Neural cell (in vitro differentiated cells): Measurements from ENCODE around the gene RASSF4. TPM values are rescaled to one million over a fixed set of nuclear protein-coding genes. Genes with fewer than 3 reads are reported as not detected.

Source experiments
- H2AFZ ChIP-seq: fragments of 200-600, 300-800 bp; sonication (generic), shearing (Covaris generic); 2 replicates; pipeline ENCODE4 v1.6.0; 2014; ENCODE audit warnings: low read depth, mild to moderate bottlenecking, antibody characterized with exemption, low read length, moderate library complexity
- H3F3A ChIP-seq: fragments of 200-600 bp; shearing (Covaris generic); 2 replicates; pipeline ENCODE4 v1.6.1; 2016; ENCODE audit warnings: mild to moderate bottlenecking, moderate library complexity, mixed read lengths, antibody characterized with exemption, low read length; ENCODE audit not compliant: insufficient read depth, poor library complexity, severe bottlenecking
- H3K27ac ChIP-seq: fragments of 200-600, 300-800 bp; sonication (generic), shearing (Covaris generic); 2 replicates; pipeline ENCODE4 v1.5.1; 2014; ENCODE audit warnings: mild to moderate bottlenecking, low read length, moderate library complexity
- H3K27me3 ChIP-seq: fragments of 300-800, 200-600 bp; sonication (generic), shearing (Covaris generic); 2 replicates; pipeline ENCODE4 v1.6.0; 2014; ENCODE audit warnings: mild to moderate bottlenecking, low read depth, low read length, moderate library complexity; ENCODE audit not compliant: insufficient read depth
- H3K36me3 ChIP-seq: fragments of 300-800, 200-600 bp; sonication (generic), shearing (Covaris generic); 2 replicates; pipeline ENCODE4 v1.5.1; 2014; ENCODE audit warnings: mild to moderate bottlenecking, antibody characterized with exemption, low read length, moderate library complexity; ENCODE audit not compliant: insufficient read depth
- H3K4me2 ChIP-seq: fragments of 300-800, 200-600 bp; sonication (generic), shearing (Covaris generic); 2 replicates; pipeline ENCODE4 v1.6.0; 2014; ENCODE audit warnings: mild to moderate bottlenecking, low read length
- H3K4me3 ChIP-seq: fragments of 300-800, 200-600 bp; sonication (generic), shearing (Covaris generic); 2 replicates; pipeline ENCODE4 v1.5.1; 2014; ENCODE audit warnings: mild to moderate bottlenecking, low read length, moderate library complexity
- H3K79me2 ChIP-seq: fragments of 200-600 bp; shearing (Covaris generic); replicated peaks from 2 replicates; pipeline ENCODE4 v1.6.0; 2014; ENCODE audit warnings: mild to moderate bottlenecking, low read length, moderate library complexity; ENCODE audit not compliant: insufficient read depth
- H3K9ac ChIP-seq: fragments of 300-800, 200-600 bp; sonication (generic), shearing (Covaris generic); 2 replicates; pipeline ENCODE4 v1.6.1; 2016; ENCODE audit warnings: mild to moderate bottlenecking, low read length, mixed read lengths
- H3K9me2 ChIP-seq: fragments of 200-600 bp; shearing (Covaris generic); 2 replicates; pipeline ENCODE4 v1.6.1; 2016; ENCODE audit warnings: mild to moderate bottlenecking, low read length, mixed read lengths; ENCODE audit not compliant: insufficient read depth
- H3K9me3 ChIP-seq: fragments of 200-600, 300-800 bp; sonication (generic), shearing (Covaris generic); 2 replicates; pipeline ENCODE4 v1.6.1; 2016; ENCODE audit warnings: mild to moderate bottlenecking, mixed run types, low read length, moderate library complexity, mixed read lengths
- H4K20me1 ChIP-seq: fragments of 200-600 bp; shearing (Covaris generic); 2 replicates; pipeline ENCODE4 v1.6.1; 2016; ENCODE audit warnings: mild to moderate bottlenecking, mixed run types; ENCODE audit not compliant: insufficient read depth
- CTCF ChIP-seq: fragments of 450-650 bp; IDR thresholded peaks from 2 replicates; pipeline ENCODE4 v1.5.1; 2014; ENCODE audit warnings: antibody characterized with exemption, mild to moderate bottlenecking, moderate library complexity; ENCODE audit not compliant: poor library complexity, severe bottlenecking
- EP300 ChIP-seq: fragments of 450-650 bp; conservative IDR thresholded peaks from 2 replicates; pipeline ENCODE4 v1.6.1; 2014; ENCODE audit warnings: antibody characterized with exemption, mild to moderate bottlenecking, moderate library complexity; ENCODE audit not compliant: poor library complexity, severe bottlenecking
- EZH2 ChIP-seq: fragments of 200-600, 300-800 bp; shearing (Covaris generic), sonication (generic); IDR thresholded peaks from 2 replicates; pipeline ENCODE4 v1.6.1; 2014; ENCODE audit warnings: antibody characterized with exemption, low read length, borderline replicate concordance, mild to moderate bottlenecking; ENCODE audit not compliant: insufficient read depth, poor library complexity, severe bottlenecking
- MXI1 ChIP-seq: fragments of 450-650 bp; conservative IDR thresholded peaks from 2 replicates; pipeline ENCODE4 v1.6.1; 2014; ENCODE audit warnings: antibody characterized with exemption, mild to moderate bottlenecking; ENCODE audit not compliant: poor library complexity, severe bottlenecking
- POLR2AphosphoS5 ChIP-seq: IDR thresholded peaks from 2 replicates; pipeline ENCODE4 v1.6.1; 2012
- RAD21 ChIP-seq: fragments of 450-650 bp; conservative IDR thresholded peaks from 2 replicates; pipeline ENCODE4 v1.6.1; 2014; ENCODE audit warnings: antibody characterized with exemption, mild to moderate bottlenecking, moderate library complexity
- REST ChIP-seq: IDR thresholded peaks from 2 replicates; pipeline ENCODE4 v1.6.1; 2012; ENCODE audit warnings: borderline replicate concordance
- SMC3 ChIP-seq: fragments of 450-650 bp; conservative IDR thresholded peaks from 2 replicates; pipeline ENCODE4 v1.6.1; 2014; ENCODE audit warnings: antibody characterized with exemption, mild to moderate bottlenecking, moderate library complexity; ENCODE audit not compliant: poor library complexity
- TAF1 ChIP-seq: IDR thresholded peaks from 2 replicates; pipeline ENCODE4 v1.6.1; 2012; ENCODE audit warnings: low read depth
- polyA plus RNA-seq: library from polyadenylated mRNA; depleted of rRNA; stranded (reverse); fragments of >200 nt; gene quantifications from 2 replicates; pipeline ENCODE4 v1.2.3, GENCODE V29; 2014

RASSF4 gene
- polyA plus RNA-seq, 1 donor from 2014 or later: 10.2 TPM

- no peaks in the 10 kb centered on the region for H3K9me3 ChIP-seq
- no peak overlapping the region for H3K27ac ChIP-seq
- no peak overlapping the region for H3K9ac ChIP-seq
- no peaks in the 10 kb centered on the region for H3F3A ChIP-seq
- H3K36me3 ChIP-seq: no peaks in the 10 kb centered on the region
- H3K79me2 ChIP-seq: peaks cover 8% of the 10 kb centered on the region
- no peak overlapping the region for H3K4me2 ChIP-seq
- no peaks in the 10 kb centered on the region for H4K20me1 ChIP-seq
- H3K9me2 ChIP-seq: no peaks in the 10 kb centered on the region
- no peak overlapping the region for H3K4me3 ChIP-seq
- no peak overlapping the region for H2AFZ ChIP-seq
- no peak for TF ChIP-seq POLR2AphosphoS5
- TF ChIP-seq MXI1: no peak
- TF ChIP-seq REST: no peak
- no peak for TF ChIP-seq EZH2
- no peak for TF ChIP-seq CTCF
- TF ChIP-seq RAD21: no peak
- TF ChIP-seq TAF1: no peak
- TF ChIP-seq EP300: no peak
- TF ChIP-seq SMC3: no peak
- H3K27me3 ChIP-seq: no peaks in the 10 kb centered on the region
Observed at GRCh38 chr10:44997105-44997748, 37.6 kb downstream of the RASSF4 start.

GRCh38 chr10:44998146-44998631 is 38.6 kb downstream of the RASSF4 start:
- no peak for TF ChIP-seq RAD21
- no peak overlapping the region for H3K9ac ChIP-seq

More at GRCh38 chr10:44998146-44998631, 38.6 kb downstream of the RASSF4 start:
- Histone ChIP-seq H3K36me3 (no peaks in the 10 kb centered on the region), H4K20me1 (no peaks in the 10 kb centered on the region), H3K79me2 (peaks cover 14% of the 10 kb centered on the region), H3K27me3 (no peaks in the 10 kb centered on the region), H3F3A (no peaks in the 10 kb centered on the region), H3K27ac (no peak overlapping the region), H3K9me3 (no peaks in the 10 kb centered on the region), H3K4me2 (no peak overlapping the region), H2AFZ (no peak overlapping the region), H3K4me3 (no peak overlapping the region), H3K9me2 (no peaks in the 10 kb centered on the region)
